PFSK-1 (cell line): ENCODE measurements around the gene PRKAB2.

Experiments used
- FOXP2 ChIP-seq: optimal IDR thresholded peaks from 2 replicates; pipeline ENCODE3; 2011; ENCODE audit warnings: borderline replicate concordance, control low read depth, inconsistent platforms; ENCODE audit not compliant: insufficient read depth; ENCODE audit errors: extremely low read length, extremely low read depth
- POLR2AphosphoS5 ChIP-seq: IDR thresholded peaks from 2 replicates; pipeline ENCODE4 v1.6.1; 2012; ENCODE audit warnings: low read depth, mild to moderate bottlenecking, control low read depth, low read length, moderate library complexity
- SIN3A ChIP-seq: IDR thresholded peaks from 2 replicates; pipeline ENCODE4 v1.6.1; 2012; ENCODE audit warnings: mild to moderate bottlenecking, low read length, moderate library complexity, borderline replicate concordance; ENCODE audit not compliant: insufficient read depth
- TAF1 ChIP-seq: IDR thresholded peaks from 2 replicates; pipeline ENCODE4 v1.6.1; 2012; ENCODE audit warnings: low read length, control low read depth, borderline replicate concordance; ENCODE audit not compliant: insufficient read depth
- TF ChIP-seq, protein P1 (sequence below), 2 experiments: IDR thresholded peaks; 2 replicates each; pipeline versions ENCODE4 v1.6.1 to v1.8.0; 2011 to 2012; ENCODE audit warnings: low read depth in 2 of 2, low read length in 2 of 2, control low read depth in 1 of 2, inconsistent platforms in 1 of 2, mild to moderate bottlenecking in 1 of 2, moderate library complexity in 1 of 2; ENCODE audit not compliant: insufficient read depth in 1 of 2

PRKAB2 gene

GRCh38 chr1:147152772-147153171 lies 19.5 kb downstream of the PRKAB2 start:
- TF ChIP-seq TAF1 (no peak), SIN3A (no peak), POLR2AphosphoS5 (no peak), FOXP2 (no peak)
- TF ChIP-seq, protein P1, sequence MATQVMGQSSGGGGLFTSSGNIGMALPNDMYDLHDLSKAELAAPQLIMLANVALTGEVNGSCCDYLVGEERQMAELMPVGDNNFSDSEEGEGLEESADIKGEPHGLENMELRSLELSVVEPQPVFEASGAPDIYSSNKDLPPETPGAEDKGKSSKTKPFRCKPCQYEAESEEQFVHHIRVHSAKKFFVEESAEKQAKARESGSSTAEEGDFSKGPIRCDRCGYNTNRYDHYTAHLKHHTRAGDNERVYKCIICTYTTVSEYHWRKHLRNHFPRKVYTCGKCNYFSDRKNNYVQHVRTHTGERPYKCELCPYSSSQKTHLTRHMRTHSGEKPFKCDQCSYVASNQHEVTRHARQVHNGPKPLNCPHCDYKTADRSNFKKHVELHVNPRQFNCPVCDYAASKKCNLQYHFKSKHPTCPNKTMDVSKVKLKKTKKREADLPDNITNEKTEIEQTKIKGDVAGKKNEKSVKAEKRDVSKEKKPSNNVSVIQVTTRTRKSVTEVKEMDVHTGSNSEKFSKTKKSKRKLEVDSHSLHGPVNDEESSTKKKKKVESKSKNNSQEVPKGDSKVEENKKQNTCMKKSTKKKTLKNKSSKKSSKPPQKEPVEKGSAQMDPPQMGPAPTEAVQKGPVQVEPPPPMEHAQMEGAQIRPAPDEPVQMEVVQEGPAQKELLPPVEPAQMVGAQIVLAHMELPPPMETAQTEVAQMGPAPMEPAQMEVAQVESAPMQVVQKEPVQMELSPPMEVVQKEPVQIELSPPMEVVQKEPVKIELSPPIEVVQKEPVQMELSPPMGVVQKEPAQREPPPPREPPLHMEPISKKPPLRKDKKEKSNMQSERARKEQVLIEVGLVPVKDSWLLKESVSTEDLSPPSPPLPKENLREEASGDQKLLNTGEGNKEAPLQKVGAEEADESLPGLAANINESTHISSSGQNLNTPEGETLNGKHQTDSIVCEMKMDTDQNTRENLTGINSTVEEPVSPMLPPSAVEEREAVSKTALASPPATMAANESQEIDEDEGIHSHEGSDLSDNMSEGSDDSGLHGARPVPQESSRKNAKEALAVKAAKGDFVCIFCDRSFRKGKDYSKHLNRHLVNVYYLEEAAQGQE (IDR thresholded peaks at IDR 0.05; ENCODE audit: insufficient read depth in 1 of 2, low read depth in 2 of 2, low read length in 2 of 2), result no peak

DNA sequence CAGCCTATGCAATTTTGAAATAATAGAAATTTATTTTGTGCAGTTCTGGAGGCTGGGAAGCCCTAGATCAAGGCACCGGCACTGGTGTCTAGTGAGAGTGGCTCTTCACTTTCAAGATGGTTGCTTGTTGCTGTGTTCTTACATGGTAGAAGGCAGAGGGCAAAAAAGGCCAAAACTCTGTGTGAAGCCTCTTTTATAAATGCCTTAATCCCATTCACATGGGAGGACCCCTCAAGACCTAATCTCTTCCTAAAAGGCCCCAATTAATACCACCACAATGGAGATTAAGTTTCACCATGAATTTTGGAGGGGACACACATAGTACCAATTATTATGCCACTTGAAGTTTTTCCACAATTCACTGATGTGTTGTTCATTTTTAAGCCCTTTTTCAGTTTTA lies 21.0 kb downstream of the PRKAB2 start:
- TF ChIP-seq TAF1 (no peak), FOXP2 (no peak), POLR2AphosphoS5 (no peak), SIN3A (no peak)
- TF ChIP-seq, protein P1 (IDR thresholded peaks at IDR 0.05; ENCODE audit: insufficient read depth in 1 of 2, low read depth in 2 of 2, low read length in 2 of 2), result no peak

GRCh38 chr1:147142886-147143285 lies 29.4 kb downstream of the PRKAB2 start:
- TF ChIP-seq FOXP2 (no peak), SIN3A (no peak), POLR2AphosphoS5 (no peak), TAF1 (no peak)
- TF ChIP-seq, protein P1 (IDR thresholded peaks at IDR 0.05; ENCODE audit: insufficient read depth in 1 of 2, low read depth in 2 of 2, low read length in 2 of 2), result no peak

- TF ChIP-seq FOXP2, result no peak
- no peak for TF ChIP-seq TAF1
- TF ChIP-seq, protein P1 (IDR thresholded peaks at IDR 0.05; ENCODE audit: insufficient read depth in 1 of 2, low read depth in 2 of 2, low read length in 2 of 2), result no peak
- TF ChIP-seq POLR2AphosphoS5, result no peak
- TF ChIP-seq SIN3A, result no peak
Observed at GRCh38 chr1:147129116-147129873, 43.0 kb downstream of the PRKAB2 start.

GRCh38 chr1:147124266-147124665 lies 48.0 kb downstream of the PRKAB2 start:
- TF ChIP-seq, protein P1 (IDR thresholded peaks at IDR 0.05; ENCODE audit: insufficient read depth in 1 of 2, low read depth in 2 of 2, low read length in 2 of 2), result no peak
- TF ChIP-seq FOXP2 (no peak), TAF1 (no peak), POLR2AphosphoS5 (no peak)
